SH-SY5Y (cell line): ENCODE measurements around the gene SLCO3A1.

Experiments used
- GATA2 ChIP-seq: IDR thresholded peaks from 2 replicates; pipeline ENCODE4 v1.6.1; 2011; ENCODE audit warnings: mild to moderate bottlenecking, low read depth, low read length
- GATA3 ChIP-seq: IDR thresholded peaks from 2 replicates; pipeline ENCODE4 v1.6.1; 2011; ENCODE audit warnings: low read depth, mild to moderate bottlenecking, low read length, moderate library complexity

Gene SLCO3A1

DNA sequence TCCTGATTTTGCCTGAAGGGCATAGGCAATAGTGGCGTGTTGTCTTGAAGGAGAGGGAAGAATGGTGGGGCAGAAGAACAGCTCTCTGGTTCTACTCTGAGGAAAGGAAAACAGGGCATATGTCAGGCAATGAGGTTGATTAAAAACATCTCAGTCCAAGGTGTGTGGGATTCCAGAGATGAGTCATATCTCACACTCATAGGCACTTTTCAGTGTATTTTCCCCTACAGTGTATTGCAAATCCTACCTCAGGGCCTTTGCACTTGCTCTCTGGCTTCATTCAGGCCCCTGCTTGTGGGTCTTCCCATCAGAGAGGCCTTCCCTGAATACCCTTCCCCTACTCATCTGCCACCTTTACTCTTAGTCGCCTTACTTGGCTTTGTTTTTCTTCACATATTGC is 107.8 kb downstream of the SLCO3A1 start:
- TF ChIP-seq GATA3 (no peak), GATA2 (no peak)

DNA sequence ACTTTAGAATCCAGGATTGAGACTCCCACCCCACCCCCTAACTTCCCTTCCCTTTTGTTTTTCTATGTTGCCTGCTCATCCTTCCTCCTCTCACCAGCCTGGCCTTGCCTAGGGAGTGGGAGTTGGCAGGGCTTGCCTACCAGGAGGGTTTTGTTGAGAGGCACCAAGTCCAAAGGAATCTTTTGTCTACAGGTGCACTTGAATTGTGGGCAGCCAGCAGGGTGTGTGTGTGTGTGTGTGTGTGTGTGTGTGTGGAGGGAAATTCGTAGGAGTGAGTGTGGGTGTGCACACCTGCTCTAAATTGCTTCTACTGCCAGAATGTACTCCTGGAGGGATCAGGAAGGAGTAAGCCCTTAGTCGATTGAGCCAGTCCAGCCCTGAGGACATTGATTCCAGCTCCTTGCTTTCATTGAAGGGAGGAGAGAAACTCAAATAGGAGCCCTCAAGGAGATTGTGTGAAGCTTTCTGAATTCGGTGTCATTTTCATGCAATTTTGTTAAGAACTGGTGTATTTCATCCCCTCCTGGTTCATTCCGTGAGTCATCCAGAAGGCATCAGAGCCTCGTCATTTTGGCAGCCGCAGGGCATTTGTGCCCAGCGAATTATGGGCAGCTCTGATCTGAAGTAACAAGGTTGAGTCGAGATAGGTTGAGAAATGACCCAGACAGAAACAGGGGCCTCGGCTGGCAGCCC is 112.1 kb downstream of the SLCO3A1 start:
- TF ChIP-seq GATA3 (no peak), GATA2 (no peak)

- no peak for TF ChIP-seq GATA3
- TF ChIP-seq GATA2, result no peak
These were observed 112.7 kb downstream of the SLCO3A1 start for GRCh38 chr15:91966194-91966552.

DNA sequence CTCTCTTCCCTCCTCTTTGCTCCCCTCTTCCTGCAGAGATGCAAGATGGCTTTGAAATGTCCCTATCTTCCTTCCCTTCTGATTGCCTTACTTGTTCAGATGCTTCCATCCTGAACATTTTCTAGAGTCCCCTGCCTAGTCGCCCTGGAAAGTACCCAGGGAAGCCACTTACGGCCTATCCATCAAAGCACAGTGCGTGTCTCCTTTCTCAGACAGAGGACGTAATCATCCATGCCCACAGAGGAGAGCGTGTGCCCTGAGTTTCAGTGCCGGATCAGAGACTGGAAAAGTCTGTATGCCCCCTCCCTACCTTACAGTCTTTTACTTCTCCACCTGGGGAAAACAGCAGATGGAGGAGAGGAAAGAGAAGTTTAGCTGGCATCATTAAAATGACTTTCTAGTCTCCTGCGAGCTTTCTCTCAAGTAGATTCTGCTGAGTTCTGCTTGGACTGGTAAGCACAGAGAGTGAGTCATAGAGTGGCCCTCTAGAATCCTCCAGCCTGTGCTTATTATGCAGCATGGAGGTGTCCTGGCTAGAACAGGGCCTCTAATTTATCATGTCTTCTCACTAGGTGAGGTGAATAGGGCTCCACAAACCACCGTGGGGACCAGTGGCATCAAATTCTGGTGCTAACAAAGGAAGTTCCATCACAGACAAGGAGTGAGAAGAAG is 114.6 kb downstream of the SLCO3A1 start:
- TF ChIP-seq GATA2, result no peak
- TF ChIP-seq GATA3, result no peak

GRCh38 chr15:91968610-91969009 is 115.1 kb downstream of the SLCO3A1 start:
- TF ChIP-seq GATA3 (no peak), GATA2 (no peak)

DNA sequence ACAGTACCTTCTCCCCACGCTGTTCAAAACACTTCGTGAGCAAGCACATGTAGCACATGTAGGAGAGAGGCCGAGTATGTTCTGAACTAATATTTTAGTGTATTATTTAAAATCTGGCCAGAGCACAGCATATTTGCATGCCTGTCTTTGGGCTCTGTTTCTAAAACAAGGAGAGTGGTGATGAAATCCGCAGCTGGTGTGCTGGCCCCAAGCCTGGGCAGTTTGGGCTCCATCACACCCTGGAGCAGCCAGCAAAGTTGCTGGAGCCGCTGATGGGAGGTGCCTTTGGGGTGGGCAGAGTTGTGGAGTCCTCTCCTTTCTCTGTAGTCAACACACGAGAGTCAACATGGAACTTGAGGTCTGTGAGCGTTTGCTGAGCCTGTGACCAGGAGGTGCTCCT is 116.6 kb downstream of the SLCO3A1 start:
- TF ChIP-seq GATA3 (no peak), GATA2 (no peak)

DNA sequence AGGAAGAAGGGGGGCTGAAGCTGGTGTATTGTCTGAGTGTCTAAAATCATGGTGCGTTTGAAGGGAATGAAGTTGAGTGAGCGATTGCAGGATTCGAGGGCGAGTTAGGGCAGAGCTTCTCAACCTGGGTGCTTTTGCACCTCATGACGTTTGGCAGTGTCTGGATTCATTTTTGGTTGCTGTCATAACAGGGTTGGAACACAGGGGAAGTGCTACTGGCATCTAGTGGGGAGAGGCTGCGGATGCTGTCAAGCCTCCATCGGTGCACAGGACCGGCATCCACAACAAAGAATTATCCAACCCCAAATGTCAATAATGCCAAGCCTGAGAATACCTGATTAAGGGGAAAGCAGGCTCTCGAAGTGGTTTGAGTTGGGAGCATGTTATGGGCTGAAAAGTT is 120.0 kb downstream of the SLCO3A1 start:
- TF ChIP-seq GATA2 (no peak), GATA3 (no peak)

DNA sequence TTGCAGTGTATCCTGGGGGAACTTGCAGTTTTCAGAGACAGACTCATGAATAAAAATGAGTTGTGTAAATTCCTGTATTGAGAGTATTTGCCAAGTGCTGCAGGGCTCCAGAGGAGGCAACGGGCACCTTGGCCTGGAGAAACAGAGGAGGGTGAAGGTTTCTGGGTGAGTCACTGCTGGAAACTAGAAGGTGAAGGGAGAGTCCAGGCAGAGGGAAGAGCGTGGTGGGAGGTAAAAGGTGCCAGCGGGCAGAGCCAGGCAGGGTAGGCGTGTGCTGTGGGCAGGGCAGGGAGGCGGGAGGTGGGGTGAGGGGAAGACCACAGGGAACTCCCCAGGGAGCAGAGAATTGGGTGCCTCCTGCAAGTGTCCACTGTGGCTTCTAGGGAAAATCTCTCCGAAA is 120.8 kb downstream of the SLCO3A1 start:
- TF ChIP-seq GATA2 (no peak), GATA3 (no peak)

DNA sequence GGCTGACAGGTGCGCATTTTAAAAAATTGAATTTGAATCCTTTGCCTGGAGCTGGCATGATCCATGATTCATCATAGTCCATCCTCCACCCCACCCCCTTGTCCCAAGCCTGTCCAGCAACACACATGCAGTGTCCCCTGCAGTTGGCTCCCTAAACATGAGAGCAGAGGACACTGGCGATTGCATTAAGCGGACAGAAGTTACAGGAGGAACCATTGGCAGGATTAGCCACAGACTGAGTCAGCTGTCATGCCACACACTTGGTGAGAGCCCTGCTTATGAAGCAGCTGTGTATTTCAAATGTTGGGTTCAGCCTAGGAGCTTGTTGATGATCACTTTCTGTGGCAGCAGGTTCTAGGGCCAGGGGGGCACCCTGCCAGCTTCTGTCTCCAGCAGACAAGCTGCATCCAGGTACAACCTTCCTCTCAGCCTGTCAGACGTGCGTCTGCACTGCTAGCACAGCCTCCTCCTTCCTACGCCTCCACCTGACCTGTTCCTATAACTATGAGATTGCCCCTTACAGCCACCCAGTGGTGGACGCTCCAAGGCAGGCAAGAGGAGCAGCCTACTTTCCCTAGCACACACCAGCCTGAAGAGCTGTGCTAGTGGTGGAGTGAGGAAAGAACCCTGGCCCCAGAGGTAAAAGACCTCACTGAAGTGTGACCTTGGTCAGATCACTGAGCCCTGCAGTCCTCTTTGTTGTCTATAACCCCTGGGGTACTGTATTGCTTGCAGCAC is 121.9 kb downstream of the SLCO3A1 start:
- no peak for TF ChIP-seq GATA2
- no peak for TF ChIP-seq GATA3

DNA sequence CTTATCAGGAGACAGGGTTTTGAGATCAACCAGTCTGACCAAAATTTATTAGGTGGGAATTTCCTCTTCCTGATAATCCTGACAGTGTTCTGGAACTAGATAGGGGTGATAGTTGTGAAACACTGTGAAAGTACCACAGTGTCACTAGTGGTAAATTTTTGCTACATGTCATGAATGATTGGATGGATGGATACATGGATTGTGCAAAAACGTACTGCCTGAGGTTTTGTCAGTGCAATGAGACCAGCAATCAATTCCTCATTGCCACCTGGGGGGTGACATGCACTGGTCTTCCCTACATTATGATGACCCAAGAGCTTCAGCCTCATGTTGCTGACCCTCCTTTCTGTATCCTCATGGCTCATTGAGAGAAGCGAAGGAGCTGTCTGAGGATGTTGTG is 123.5 kb downstream of the SLCO3A1 start:
- no peak for TF ChIP-seq GATA3
- no peak for TF ChIP-seq GATA2

- TF ChIP-seq GATA3 (no peak), GATA2 (no peak)
These were observed 127.2 kb downstream of the SLCO3A1 start for GRCh38 chr15:91980502-91981267.

DNA sequence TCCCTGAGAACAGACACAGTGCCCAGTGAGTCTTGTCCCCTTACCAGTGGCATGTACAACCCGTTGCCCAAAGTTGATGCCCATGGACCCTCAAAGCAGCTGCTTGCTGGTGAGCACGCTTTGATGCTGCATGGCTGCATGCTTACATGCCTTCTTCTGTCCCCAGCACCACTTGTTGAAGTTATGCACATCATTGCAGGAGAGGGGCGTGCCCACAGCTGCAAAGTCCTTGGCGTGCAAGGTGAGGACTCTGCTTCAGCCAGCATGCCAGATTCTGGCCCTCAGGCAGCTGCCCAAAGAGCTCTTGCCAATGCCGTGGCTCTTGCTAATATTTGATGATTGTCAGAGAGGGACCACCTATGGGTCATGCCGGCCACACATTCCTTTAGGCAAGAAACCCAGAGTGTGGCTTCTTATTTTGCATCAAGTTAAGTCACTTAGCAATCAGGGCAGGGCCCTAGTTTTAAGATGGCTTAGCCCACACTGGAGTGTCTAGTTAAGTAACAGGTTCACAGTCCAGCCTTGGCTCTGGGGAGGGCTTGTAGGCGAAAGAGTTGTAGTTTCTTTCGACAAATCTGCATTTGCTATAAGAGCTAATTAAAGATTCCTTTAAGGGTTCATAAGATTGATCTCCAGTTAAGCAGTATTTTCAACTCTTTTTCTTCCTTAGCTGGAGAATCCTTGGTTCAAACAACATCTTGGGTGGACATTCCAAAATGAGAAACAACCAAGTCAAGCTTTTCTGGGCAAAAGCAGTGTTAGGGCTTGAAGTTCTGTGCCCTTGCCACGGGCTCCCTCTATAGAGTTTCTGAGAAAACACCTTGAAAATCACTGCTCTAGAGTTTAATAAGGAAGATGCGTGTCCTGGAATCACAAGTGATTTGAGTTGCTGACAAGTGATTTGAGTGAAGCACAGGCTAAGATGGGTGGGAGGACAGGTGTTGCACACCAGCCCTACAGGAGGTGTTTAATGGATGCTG is 128.6 kb downstream of the SLCO3A1 start:
- TF ChIP-seq GATA3, result no peak
- TF ChIP-seq GATA2, result no peak

GRCh38 chr15:91983729-91984340 is 130.3 kb downstream of the SLCO3A1 start:
- TF ChIP-seq GATA3 (no peak), GATA2 (no peak)
